Panc1 (cell line): ENCODE results near the gene CNKSR2. TPM values are rescaled to one million over a fixed set of nuclear protein-coding genes. Genes with fewer than 3 reads are reported as not detected.

Source experiments
- ATAC-seq: fragments of 200-7000 bp; cut with Tn5 transposase; 2 replicates; pipeline ENCODE4 v1.9.1; 2020; ENCODE audit warnings: mild to moderate bottlenecking, moderate library complexity
- BruUV-seq: library from RNA; stranded (reverse); fragments of 400-500 nt; replicated peaks from 2 replicates; lab custom pipeline; 2021; lab: Mats Ljungman, UMichigan
- CTCF ChIA-PET: fragments of 300-600 bp; sonication (Branson Sonifier 250); formaldehyde crosslinking; loops from one replicate; lab custom pipeline; 2022; ENCODE audit warnings: antibody characterized with exemption; lab: Charles Lee
- POLR2A ChIA-PET: fragments of 300-600 bp; sonication (Branson Sonifier 250); formaldehyde crosslinking; loops from one replicate; lab custom pipeline; 2022; ENCODE audit warnings: antibody characterized with exemption; lab: Charles Lee
- DNase-seq: peaks from one replicate; pipeline ENCODE4 v3.0.0-alpha.2; 2010; ENCODE audit warnings: low read depth, low spot score
- H3K27ac ChIP-seq: 2 replicates; pipeline ENCODE4 v1.5.1; 2011; ENCODE audit warnings: mild to moderate bottlenecking, low read length, inconsistent platforms
- H3K27me3 ChIP-seq: fragments of 200-500 bp; sonication (Bioruptor generic); 2 replicates; pipeline ENCODE4 v1.6.0; 2014; ENCODE audit warnings: low read length, inconsistent platforms; ENCODE audit not compliant: control insufficient read depth, insufficient read depth
- H3K36me3 ChIP-seq: fragments of 200-500 bp; sonication (Bioruptor generic); 2 replicates; pipeline ENCODE4 v1.5.1; 2014; ENCODE audit warnings: inconsistent platforms, mild to moderate bottlenecking, low read length, moderate library complexity; ENCODE audit not compliant: control insufficient read depth, insufficient read depth
- H3K4me1 ChIP-seq: 2 replicates; pipeline ENCODE4 v1.5.1; 2011; ENCODE audit warnings: inconsistent platforms, mild to moderate bottlenecking, low read length, moderate library complexity; ENCODE audit not compliant: control insufficient read depth, insufficient read depth
- H3K4me3 ChIP-seq, 2 experiments: 2 replicates each; pipeline ENCODE4 v1.5.1; 2011 to 2012; ENCODE audit warnings: low read depth in 2 of 2, low read length in 2 of 2, mild to moderate bottlenecking in 2 of 2, inconsistent platforms in 1 of 2, moderate library complexity in 1 of 2
- H3K9me3 ChIP-seq: fragments of 200-500 bp; sonication (Bioruptor generic); 2 replicates; pipeline ENCODE4 v1.5.1; 2014; ENCODE audit warnings: low read depth, mild to moderate bottlenecking, inconsistent platforms, low read length, moderate library complexity; ENCODE audit not compliant: control insufficient read depth, insufficient read depth
- POLR2AphosphoS5 ChIP-seq: IDR thresholded peaks from 2 replicates; pipeline ENCODE4 v1.6.1; 2012; ENCODE audit warnings: mild to moderate bottlenecking, low read depth, low read length, moderate library complexity
- REST ChIP-seq, 2 experiments: IDR thresholded peaks; 2 replicates each; pipeline ENCODE4 v1.6.1; 2011 to 2012; ENCODE audit warnings: low read depth in 2 of 2, control low read depth in 1 of 2, low read length in 1 of 2, mild to moderate bottlenecking in 1 of 2, moderate library complexity in 1 of 2; ENCODE audit not compliant: insufficient read depth in 1 of 2
- SIN3A ChIP-seq: IDR thresholded peaks from 2 replicates; pipeline ENCODE4 v1.6.1; 2012; ENCODE audit warnings: low read depth, mild to moderate bottlenecking, low read length, moderate library complexity, borderline replicate concordance; ENCODE audit not compliant: insufficient read depth
- TCF7L2 ChIP-seq: IDR thresholded peaks from 2 replicates; pipeline ENCODE4 v1.6.1; 2011; ENCODE audit warnings: mild to moderate bottlenecking, low read depth, low read length, inconsistent platforms
- in situ Hi-C: cut with HindIII; loops from 2 replicates; pipeline ENCODE4 v1.10.0; 2016; ENCODE audit warnings: low sequenced_read_pairs, low pct_unique_long_range_greater_than_20kb
- intact Hi-C: fragments of 100-400 bp; cut with micrococcal nuclease; formaldehyde crosslinking; loops from one replicate; pipeline ENCODE4 v1.10.0; 2022; ENCODE audit not compliant: unreplicated experiment
- total RNA-seq: library from RNA; stranded (reverse); gene quantifications from one replicate; pipeline ENCODE4 v1.2.1, GENCODE V29; 2021; ENCODE audit not compliant: unreplicated experiment
- TF ChIP-seq, protein P1 (sequence below): fragments of 450-650 bp; IDR thresholded peaks from 2 replicates; pipeline ENCODE4 v1.5.1; 2017; ENCODE audit warnings: mild to moderate bottlenecking

Gene CNKSR2
- total RNA-seq, 1 experiment from 2014 or later, result not detected

DNA sequence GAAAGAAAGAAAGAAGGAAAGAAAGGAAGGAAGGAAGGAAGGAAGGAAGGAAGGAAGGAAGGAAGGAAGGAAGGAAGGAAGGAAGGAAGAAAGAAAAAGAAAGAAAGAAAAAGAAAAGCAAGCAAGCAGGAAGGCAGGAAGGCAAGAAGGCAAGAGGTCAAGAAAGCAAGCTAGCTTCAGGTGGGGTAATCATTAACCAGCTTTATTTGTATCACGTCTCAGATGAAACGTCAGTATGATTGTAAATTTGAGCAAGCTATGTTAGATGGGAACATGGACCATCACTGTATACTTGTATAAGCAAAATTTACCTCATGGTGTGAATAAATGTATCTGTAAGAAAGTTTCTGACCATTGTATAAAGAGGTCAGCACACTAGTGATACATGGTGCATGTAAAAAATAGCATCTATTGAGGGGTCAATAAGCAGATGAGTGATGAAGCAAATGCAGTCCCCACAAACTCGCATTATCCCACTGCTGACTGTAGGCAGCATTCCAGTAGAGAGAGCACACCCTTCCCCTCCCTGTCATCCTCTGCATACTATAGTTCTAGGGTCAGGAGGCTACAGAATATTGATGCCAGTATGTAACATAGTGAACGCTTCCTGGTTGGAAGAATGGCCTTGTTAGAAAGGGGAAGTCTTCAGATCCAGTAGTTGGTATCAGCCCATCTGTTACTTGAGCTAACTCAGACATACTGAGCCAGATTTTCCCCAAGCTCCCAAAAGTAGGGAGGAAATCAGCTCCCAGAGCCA lies 300.4 kb downstream of the CNKSR2 start:
- in situ Hi-C loops, result no loop called here
- ChIA-PET CTCF (interaction anchor here (0.6 to 0.7 kb wide), 2 partner anchors 166 to 1080 kb away, joined by 3 to 10 read pairs; no protein-coding TSS in a partner anchor), POLR2A (no interaction called here)
- no peak overlapping the region for H3K4me3 ChIP-seq
- TF ChIP-seq TCF7L2, result no peak
- TF ChIP-seq POLR2AphosphoS5, result no peak
- TF ChIP-seq, protein P1, sequence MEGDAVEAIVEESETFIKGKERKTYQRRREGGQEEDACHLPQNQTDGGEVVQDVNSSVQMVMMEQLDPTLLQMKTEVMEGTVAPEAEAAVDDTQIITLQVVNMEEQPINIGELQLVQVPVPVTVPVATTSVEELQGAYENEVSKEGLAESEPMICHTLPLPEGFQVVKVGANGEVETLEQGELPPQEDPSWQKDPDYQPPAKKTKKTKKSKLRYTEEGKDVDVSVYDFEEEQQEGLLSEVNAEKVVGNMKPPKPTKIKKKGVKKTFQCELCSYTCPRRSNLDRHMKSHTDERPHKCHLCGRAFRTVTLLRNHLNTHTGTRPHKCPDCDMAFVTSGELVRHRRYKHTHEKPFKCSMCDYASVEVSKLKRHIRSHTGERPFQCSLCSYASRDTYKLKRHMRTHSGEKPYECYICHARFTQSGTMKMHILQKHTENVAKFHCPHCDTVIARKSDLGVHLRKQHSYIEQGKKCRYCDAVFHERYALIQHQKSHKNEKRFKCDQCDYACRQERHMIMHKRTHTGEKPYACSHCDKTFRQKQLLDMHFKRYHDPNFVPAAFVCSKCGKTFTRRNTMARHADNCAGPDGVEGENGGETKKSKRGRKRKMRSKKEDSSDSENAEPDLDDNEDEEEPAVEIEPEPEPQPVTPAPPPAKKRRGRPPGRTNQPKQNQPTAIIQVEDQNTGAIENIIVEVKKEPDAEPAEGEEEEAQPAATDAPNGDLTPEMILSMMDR, result no peak
- TF ChIP-seq SIN3A, result no peak
- no peak for TF ChIP-seq REST (IDR thresholded peaks at IDR 0.05; ENCODE audit: insufficient read depth in 1 of 2, low read depth in 2 of 2, low read length in 1 of 2)
- H3K9me3 ChIP-seq, result no peaks in the 10 kb centered on the region
- no TSS peak for BruUV-seq
- no peaks in the 10 kb centered on the region for H3K4me1 ChIP-seq
- H3K36me3 ChIP-seq, result no peaks in the 10 kb centered on the region
- H3K27me3 ChIP-seq, result no peaks in the 10 kb centered on the region
- DNase-seq (no peak), ATAC-seq (no peak)
- intact Hi-C loops, result no loop called here
- no peak overlapping the region for H3K27ac ChIP-seq

- no peaks in the 10 kb centered on the region for H3K9me3 ChIP-seq
- no peak for DNase-seq
- TF ChIP-seq, protein P1, result no peak
- TF ChIP-seq REST (IDR thresholded peaks at IDR 0.05; ENCODE audit: insufficient read depth in 1 of 2, low read depth in 2 of 2, low read length in 1 of 2), result no peak
- TF ChIP-seq POLR2AphosphoS5, result no peak
- no peak for TF ChIP-seq SIN3A
- TF ChIP-seq TCF7L2, result no peak
- CTCF ChIA-PET, result no interaction called here
- no peak overlapping the region for H3K4me3 ChIP-seq
- H3K4me1 ChIP-seq, result no peaks in the 10 kb centered on the region
- ATAC-seq, result no peak
- POLR2A ChIA-PET, result no interaction called here
- no peaks in the 10 kb centered on the region for H3K27me3 ChIP-seq
- intact Hi-C loops, result no loop called here
- BruUV-seq, result no TSS peak
- in situ Hi-C loops, result no loop called here
- no peaks in the 10 kb centered on the region for H3K36me3 ChIP-seq
- no peak overlapping the region for H3K27ac ChIP-seq
Observed at GRCh38 chrX:21675931-21676330, 301.7 kb downstream of the CNKSR2 start.
